ENCODE results near the gene MSRB1.

MSRB1 gene

DNA sequence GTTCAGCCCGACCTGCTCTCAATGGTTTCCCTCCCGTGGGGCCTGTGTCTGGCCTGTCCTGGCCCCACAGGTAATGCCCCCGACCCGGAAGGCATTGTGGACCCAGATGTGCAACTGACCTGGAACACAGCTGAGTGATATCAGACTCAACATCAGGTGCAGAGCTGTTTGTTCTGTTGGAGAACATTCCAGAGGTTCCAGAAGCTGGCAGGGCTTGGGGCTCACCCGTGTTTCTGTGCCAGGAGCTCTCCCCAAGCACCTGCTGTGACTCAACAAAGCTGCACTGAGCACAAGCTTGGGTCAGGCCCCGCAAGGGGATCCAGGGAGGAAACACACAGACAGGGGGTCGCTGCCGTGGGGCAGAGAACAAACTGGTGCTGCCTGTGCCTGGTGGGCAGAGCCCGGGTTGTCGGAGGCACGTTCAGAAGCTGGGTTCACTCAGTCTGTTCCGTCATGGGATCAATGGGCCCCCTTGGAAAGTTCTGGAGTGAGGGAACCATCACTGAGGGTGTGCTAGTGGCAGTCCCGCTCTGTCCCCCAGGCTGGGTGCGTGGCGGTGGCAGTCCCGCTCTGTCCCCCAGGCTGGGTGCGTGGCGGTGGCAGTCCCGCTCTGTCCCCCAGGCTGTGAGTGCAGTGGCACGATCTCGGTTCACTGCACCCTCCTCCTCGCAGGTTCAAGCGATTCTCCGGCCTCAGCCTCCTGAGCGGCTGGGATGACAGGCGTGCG is 46.9 kb downstream of the MSRB1 start:
- DNase-seq (ENCODE audit: low read depth in 2 of 2), result no peak

DNA sequence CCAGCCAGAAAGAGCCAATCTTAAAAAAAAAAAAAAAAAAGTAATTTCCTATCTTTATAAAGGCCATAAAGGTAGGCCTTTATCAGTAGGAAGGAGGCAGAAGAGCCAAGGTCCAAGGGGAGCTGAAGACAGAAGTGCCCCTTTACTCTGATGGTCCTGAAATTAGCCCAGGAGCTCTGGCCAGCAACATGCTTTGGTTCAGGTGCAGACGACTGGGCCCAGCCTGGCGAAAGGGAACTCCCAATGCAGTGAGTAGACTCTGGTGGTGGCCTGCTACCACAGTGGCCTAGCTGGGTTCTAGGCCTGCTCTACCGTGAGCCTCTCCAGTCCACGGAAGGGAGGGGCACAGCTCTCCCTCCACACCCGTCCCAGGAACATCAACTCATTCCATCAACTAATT is 47.9 kb downstream of the MSRB1 start:
- no peak for DNase-seq (ENCODE audit: low read depth in 2 of 2)

DNA sequence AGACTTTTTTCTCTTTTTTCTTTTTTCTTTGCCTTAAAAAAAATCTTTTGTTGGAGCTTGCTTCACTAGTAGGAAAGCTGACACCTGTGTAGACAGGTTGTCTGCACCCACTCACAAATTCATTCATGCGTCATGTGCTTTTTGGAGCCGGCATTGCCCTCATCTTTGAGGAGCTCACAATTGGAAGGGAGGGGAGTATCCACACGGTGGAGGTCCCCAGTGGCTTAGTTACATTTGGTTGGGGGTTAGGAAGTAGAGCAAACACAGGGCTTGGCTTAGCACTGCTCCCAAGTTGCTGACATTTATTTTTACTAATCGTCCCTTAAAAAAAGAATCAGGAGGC is 52.3 kb downstream of the MSRB1 start:
- DNase-seq (ENCODE audit: low read depth in 2 of 2), result no peak

DNA sequence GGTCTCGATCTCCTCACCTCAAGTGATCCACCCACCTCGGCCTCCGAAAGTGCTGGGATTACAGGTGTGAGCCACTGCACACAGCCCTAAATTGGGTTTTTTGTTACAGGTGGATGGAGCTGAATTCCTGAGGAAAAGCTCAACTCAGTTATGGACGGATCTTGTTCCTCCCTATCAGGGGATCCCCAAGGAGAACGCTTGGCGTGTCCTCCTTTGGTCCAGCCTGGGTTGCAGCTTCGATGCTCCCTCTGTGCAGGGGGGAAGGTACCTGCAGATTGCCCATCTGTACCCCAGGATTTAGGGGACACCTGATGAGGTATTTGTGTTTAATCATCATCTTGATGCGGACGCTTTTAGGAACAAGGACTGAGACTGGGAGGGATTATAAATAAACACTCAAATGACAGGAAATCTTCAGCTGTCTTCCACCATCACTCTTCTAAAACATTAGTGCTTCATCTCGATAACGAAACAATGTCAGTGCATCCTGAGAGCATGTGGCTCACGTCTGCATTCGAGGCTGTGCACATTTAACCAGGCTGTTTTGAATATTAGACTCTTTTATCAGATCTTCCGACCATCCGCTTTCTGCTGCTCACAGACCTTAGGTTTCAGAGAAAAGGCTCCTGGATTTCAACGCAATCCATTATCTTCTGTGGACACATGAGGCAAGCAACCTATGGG is 52.8 kb downstream of the MSRB1 start:
- DNase-seq (ENCODE audit: low read depth in 2 of 2), result no peak
